Gastroesophageal sphincter (tissue), 4 donors: ENCODE data around the gene SH3BGR. TPM values are rescaled to one million over a fixed set of nuclear protein-coding genes. Genes with fewer than 3 reads are reported as not detected.

Experiments used
- ATAC-seq: fragments of 150-250 bp; one replicate; pipeline ENCODE4 v1.9.1; 2016; ENCODE audit warnings: mild to moderate bottlenecking, moderate library complexity
- H3K27ac ChIP-seq, 4 donors: fragments of 200-600 bp; sonication (generic) in 3 of 4; 1 replicate in 3 of 4; 2 replicates in 1 of 4; pipeline ENCODE4 v1.5.1; 2016 to 2019
- H3K27me3 ChIP-seq: fragments of 200-600 bp; sonication (generic); one replicate; pipeline ENCODE4 v1.5.1; 2019
- H3K36me3 ChIP-seq, 2 donors: fragments of 200-600 bp; sonication (generic); one replicate each; pipeline ENCODE4 v1.5.1; 2019; ENCODE audit warnings: control low read depth in 1 of 2
- H3K4me1 ChIP-seq, 3 donors: fragments of 200-600 bp; sonication (generic); 1 replicate in 2 of 3; 2 replicates in 1 of 3; pipeline ENCODE4 v1.5.1; 2016 to 2019; ENCODE audit warnings: control low read depth in 2 of 3
- H3K4me3 ChIP-seq, 2 donors: fragments of 200-600 bp; sonication (generic); one replicate each; pipeline ENCODE4 v1.5.1; 2019; ENCODE audit warnings: mild to moderate bottlenecking in 1 of 2, moderate library complexity in 1 of 2
- H3K9me3 ChIP-seq, 3 donors: fragments of 200-600 bp; sonication (generic); one replicate each; pipeline ENCODE4 v1.5.1; 2017 to 2019; ENCODE audit warnings: control low read depth in 2 of 3
- EP300 ChIP-seq: sonication (generic); formaldehyde crosslinking; IDR thresholded peaks from one replicate; pipeline ENCODE4 v1.6.1; 2017; ENCODE audit warnings: antibody characterized with exemption, mild to moderate bottlenecking
- POLR2A ChIP-seq, 2 donors: fragments of 450-650 bp; IDR thresholded peaks; one replicate each; pipeline ENCODE4 v1.6.1; 2017; ENCODE audit warnings: antibody characterized with exemption in 2 of 2, mild to moderate bottlenecking in 2 of 2, moderate library complexity in 1 of 2
- POLR2AphosphoS5 ChIP-seq: sonication (generic); formaldehyde crosslinking; IDR thresholded peaks from one replicate; pipeline ENCODE4 v1.6.1; 2017; ENCODE audit warnings: antibody characterized with exemption
- WGBS, 2 donors: methylation state at CpG; one replicate each; pipeline ENCODE4 v1.1.5; 2018; ENCODE audit warnings: low coverage in 1 of 2; 5-methylcytosine and 5-hydroxymethylcytosine counted together
- total RNA-seq, 4 donors: library from RNA; depleted of rRNA; stranded (reverse); fragments of >200 nt; gene quantifications; one replicate each; pipeline ENCODE4 v1.1.0, GENCODE V29; 2016
- TF ChIP-seq, protein P1 (sequence below), 4 experiments: fragments of 200-600 bp in 2 of 4; fragments of 450-650 bp in 2 of 4; sonication (generic) in 1 of 4; IDR thresholded peaks; one replicate each; pipeline ENCODE4 v1.5.1; 2017 to 2019; ENCODE audit warnings: antibody characterized with exemption in 4 of 4, mild to moderate bottlenecking in 2 of 4, moderate library complexity in 2 of 4

Gene SH3BGR
- total RNA-seq, 4 donors from 2014 or later, result 5.9 to 39.7 (median 30.5) TPM

GRCh38 chr21:39480271-39480670 is 28.5 kb downstream of the SH3BGR start:
- WGBS, 2 donors, result 76 to 90% methylated on average over 2 to 4 of the region's 4 CpGs
- H3K27me3 ChIP-seq, result no peaks in the 10 kb centered on the region
- H3K9me3 ChIP-seq, result no peaks in the 10 kb centered on the region
- TF ChIP-seq, protein P1, sequence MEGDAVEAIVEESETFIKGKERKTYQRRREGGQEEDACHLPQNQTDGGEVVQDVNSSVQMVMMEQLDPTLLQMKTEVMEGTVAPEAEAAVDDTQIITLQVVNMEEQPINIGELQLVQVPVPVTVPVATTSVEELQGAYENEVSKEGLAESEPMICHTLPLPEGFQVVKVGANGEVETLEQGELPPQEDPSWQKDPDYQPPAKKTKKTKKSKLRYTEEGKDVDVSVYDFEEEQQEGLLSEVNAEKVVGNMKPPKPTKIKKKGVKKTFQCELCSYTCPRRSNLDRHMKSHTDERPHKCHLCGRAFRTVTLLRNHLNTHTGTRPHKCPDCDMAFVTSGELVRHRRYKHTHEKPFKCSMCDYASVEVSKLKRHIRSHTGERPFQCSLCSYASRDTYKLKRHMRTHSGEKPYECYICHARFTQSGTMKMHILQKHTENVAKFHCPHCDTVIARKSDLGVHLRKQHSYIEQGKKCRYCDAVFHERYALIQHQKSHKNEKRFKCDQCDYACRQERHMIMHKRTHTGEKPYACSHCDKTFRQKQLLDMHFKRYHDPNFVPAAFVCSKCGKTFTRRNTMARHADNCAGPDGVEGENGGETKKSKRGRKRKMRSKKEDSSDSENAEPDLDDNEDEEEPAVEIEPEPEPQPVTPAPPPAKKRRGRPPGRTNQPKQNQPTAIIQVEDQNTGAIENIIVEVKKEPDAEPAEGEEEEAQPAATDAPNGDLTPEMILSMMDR (IDR thresholded peaks at IDR 0.05), result no peak
- no peak for TF ChIP-seq POLR2AphosphoS5
- no peak for TF ChIP-seq POLR2A (IDR thresholded peaks at IDR 0.05)
- no peak for TF ChIP-seq EP300
- H3K36me3 ChIP-seq, result peaks cover 0 to 13% of the 10 kb centered on the region in 2 donors
- H3K4me1 ChIP-seq, result peaks cover 0 to 28% (median 0%) of the 10 kb centered on the region in 3 donors
- ATAC-seq, result no peak
- no peak overlapping the region for H3K4me3 ChIP-seq
- H3K27ac ChIP-seq, result no peak overlapping the region

GRCh38 chr21:39481886-39482285 is 30.1 kb downstream of the SH3BGR start:
- H3K36me3 ChIP-seq, result no peaks in the 10 kb centered on the region
- no peaks in the 10 kb centered on the region for H3K27me3 ChIP-seq
- no peaks in the 10 kb centered on the region for H3K9me3 ChIP-seq
- TF ChIP-seq EP300, result no peak
- WGBS, 2 donors, result 73 to 83% methylated on average over 3 of the region's 3 CpGs
- H3K4me3 ChIP-seq, result no peak overlapping the region
- no peak overlapping the region for H3K27ac ChIP-seq
- peaks cover 0 to 29% (median 0%) of the 10 kb centered on the region in 3 donors for H3K4me1 ChIP-seq
- no peak for ATAC-seq

- no peaks in the 10 kb centered on the region for H3K36me3 ChIP-seq
- no peaks in the 10 kb centered on the region for H3K27me3 ChIP-seq
- peak overlapping the region; percentile 29 to 69 (median 58) for H3K27ac ChIP-seq
- H3K4me3 ChIP-seq, result no peak overlapping the region
- peaks cover 0 to 29% (median 0%) of the 10 kb centered on the region in 3 donors for H3K4me1 ChIP-seq
- TF ChIP-seq POLR2A (IDR thresholded peaks at IDR 0.05) (no peak), EP300 (no peak), POLR2AphosphoS5 (no peak)
- TF ChIP-seq, protein P1 (IDR thresholded peaks at IDR 0.05), result no peak
- no peak for ATAC-seq
- WGBS, 2 donors, result 25 to 39% methylated on average over 1 of the region's 1 CpG
- H3K9me3 ChIP-seq, result no peaks in the 10 kb centered on the region
Measured at GRCh38 chr21:39483917-39484316, 32.1 kb downstream of the SH3BGR start.

DNA sequence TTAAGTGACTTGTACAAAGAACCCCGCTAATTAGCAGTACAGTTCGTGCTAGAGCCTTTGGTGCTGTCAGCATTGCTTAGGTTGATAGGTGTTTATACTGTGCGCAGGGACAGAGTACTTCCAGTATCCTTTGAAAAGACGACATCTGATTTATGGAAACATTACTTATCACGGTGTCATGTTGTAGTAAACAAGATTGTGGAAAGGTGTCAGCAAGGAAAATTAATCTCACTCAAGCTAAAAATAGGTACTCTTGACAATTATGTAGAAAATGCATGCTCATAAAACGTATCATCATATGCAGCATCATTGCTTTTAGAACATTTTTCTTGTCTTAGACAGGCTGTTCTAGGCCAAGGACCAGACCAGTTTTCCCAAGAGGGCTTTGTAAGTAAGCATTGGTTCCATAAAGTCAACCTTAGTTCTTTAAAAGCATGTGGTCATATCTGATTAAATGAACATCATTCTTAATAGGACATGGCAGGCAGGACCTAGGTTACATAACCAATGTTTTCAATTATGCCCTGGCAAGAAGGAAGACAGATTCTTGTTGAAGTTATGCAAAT is 33.0 kb downstream of the SH3BGR start:
- H3K27me3 ChIP-seq, result no peaks in the 10 kb centered on the region
- H3K36me3 ChIP-seq, result no peaks in the 10 kb centered on the region
- H3K4me3 ChIP-seq, result no peak overlapping the region
- TF ChIP-seq, protein P1 (IDR thresholded peaks at IDR 0.05), result no peak
- TF ChIP-seq EP300, result peak; percentile 70
- TF ChIP-seq POLR2AphosphoS5, result peak; percentile 86
- TF ChIP-seq POLR2A (IDR thresholded peaks at IDR 0.05), result no peak
- H3K9me3 ChIP-seq, result no peaks in the 10 kb centered on the region
- H3K4me1 ChIP-seq, result peaks cover 0 to 29% (median 0%) of the 10 kb centered on the region in 3 donors
- peak; percentile 72 for ATAC-seq
- 23 to 25% methylated on average over 6 of the region's 6 CpGs for WGBS, 2 donors
- peak overlapping the region; percentile 29 to 69 (median 58) for H3K27ac ChIP-seq

GRCh38 chr21:39489380-39489924 is 37.7 kb downstream of the SH3BGR start:
- H3K36me3 ChIP-seq, result no peaks in the 10 kb centered on the region
- TF ChIP-seq POLR2A (IDR thresholded peaks at IDR 0.05), result no peak
- no peak for TF ChIP-seq EP300
- TF ChIP-seq POLR2AphosphoS5, result no peak
- TF ChIP-seq, protein P1 (IDR thresholded peaks at IDR 0.05), result no peak
- ATAC-seq, result no peak

More at GRCh38 chr21:39489380-39489924, 37.7 kb downstream of the SH3BGR start:
- H3K27ac ChIP-seq, result no peak overlapping the region
- H3K4me3 ChIP-seq, result no peak overlapping the region
- H3K9me3 ChIP-seq, result no peaks in the 10 kb centered on the region
- H3K4me1 ChIP-seq, result peaks cover 0 to 9% (median 0%) of the 10 kb centered on the region in 3 donors
- no peaks in the 10 kb centered on the region for H3K27me3 ChIP-seq
- WGBS, 2 donors, result 92% methylated on average over 1 of the region's 1 CpG; no CpG with 5 or more reads in 1 of the 2 donors
